GM12892 (cell line): Measurements from ENCODE around the gene FAM107B.

Experiments
- POLR2A ChIP-seq: IDR thresholded peaks from 2 replicates; pipeline ENCODE4 v1.6.1; 2011; ENCODE audit warnings: low read depth, low read length, control low read depth
- POLR2AphosphoS5 ChIP-seq: IDR thresholded peaks from 2 replicates; pipeline ENCODE4 v1.6.1; 2011; ENCODE audit warnings: low read depth, low read length, control low read depth
- TAF1 ChIP-seq: IDR thresholded peaks from 2 replicates; pipeline ENCODE4 v1.6.1; 2011; ENCODE audit warnings: low read depth, mild to moderate bottlenecking, control low read depth, low read length, borderline replicate concordance

- no peak for TF ChIP-seq POLR2A
- no peak for TF ChIP-seq TAF1
- no peak for TF ChIP-seq POLR2AphosphoS5
Observed at GRCh38 chr10:14535457-14536130, 239.1 kb downstream of the FAM107B start.
